ENCODE results near the gene MBD2. TPM values are rescaled to one million over a fixed set of nuclear protein-coding genes. Genes with fewer than 3 reads are reported as not detected.

The MBD2 gene
- total RNA-seq, 6 donors from 2014 or later, result 28.7 to 106 (median 52.8) TPM

GRCh38 chr18:54232485-54233227 is 8.2 kb upstream of the MBD2 start:
- H3K27ac ChIP-seq, result no peak overlapping the region
- no peaks in the 10 kb centered on the region for H3K4me1 ChIP-seq
- no peak for TF ChIP-seq EP300 (IDR thresholded peaks at IDR 0.05)
- no peak for TF ChIP-seq POLR2A (IDR thresholded peaks at IDR 0.05)
- TF ChIP-seq CTCF (IDR thresholded peaks at IDR 0.05), result no peak
- TF ChIP-seq POLR2AphosphoS5 (IDR thresholded peaks at IDR 0.05), result no peak
- H3K9me3 ChIP-seq, result no peaks in the 10 kb centered on the region
- no peaks in the 10 kb centered on the region for H3K36me3 ChIP-seq
- 86 to 87% methylated on average over 7 of the region's 7 CpGs for WGBS, 2 donors
- no peak for DNase-seq
- H3K27me3 ChIP-seq, result no peaks in the 10 kb centered on the region
- H3K4me3 ChIP-seq, result no peak overlapping the region
- ATAC-seq (ENCODE audit: low FRiP score in 2 of 2), result no peak

GRCh38 chr18:54229421-54230059 is 5.1 kb upstream of the MBD2 start:
- peaks cover 0 to 4% (median 0%) of the 10 kb centered on the region in 4 donors for H3K4me1 ChIP-seq
- no peaks in the 10 kb centered on the region for H3K9me3 ChIP-seq
- TF ChIP-seq POLR2A (IDR thresholded peaks at IDR 0.05) (no peak), EP300 (IDR thresholded peaks at IDR 0.05) (no peak), POLR2AphosphoS5 (IDR thresholded peaks at IDR 0.05) (no peak), CTCF (IDR thresholded peaks at IDR 0.05) (no peak)
- 85 to 89% methylated on average over 7 of the region's 7 CpGs for WGBS, 2 donors
- no peak for ATAC-seq (ENCODE audit: low FRiP score in 2 of 2)
- H3K4me3 ChIP-seq, result no peak overlapping the region
- H3K27me3 ChIP-seq, result no peaks in the 10 kb centered on the region
- no peak overlapping the region for H3K27ac ChIP-seq
- no peak for DNase-seq
- H3K36me3 ChIP-seq, result no peaks in the 10 kb centered on the region

GRCh38 chr18:54228364-54228763 is 3.9 kb upstream of the MBD2 start:
- H3K27ac ChIP-seq, result no peak overlapping the region

GRCh38 chr18:54223568-54224241 is 764 bp downstream of the MBD2 start:
- H3K36me3 ChIP-seq, result no peaks in the 10 kb centered on the region
- TF ChIP-seq POLR2AphosphoS5 (IDR thresholded peaks at IDR 0.05) (no peak), EP300 (IDR thresholded peaks at IDR 0.05) (no peak), POLR2A (IDR thresholded peaks at IDR 0.05) (no peak), CTCF (IDR thresholded peaks at IDR 0.05) (no peak)
- H3K27ac ChIP-seq, result peak overlapping the region; percentile 75 to 90 (median 88)
- H3K27me3 ChIP-seq, result no peaks in the 10 kb centered on the region
- H3K4me1 ChIP-seq, result peaks cover 17 to 43% (median 19%) of the 10 kb centered on the region in 4 donors
- 2 to 4% methylated on average over 9 to 13 of the region's 39 CpGs for WGBS, 2 donors
- peak overlapping the region; percentile 73 to 86 (median 80) for H3K4me3 ChIP-seq
- ATAC-seq (ENCODE audit: low FRiP score in 2 of 2) (peak in 1 of 2 donors; percentile 46), DNase-seq (peak in 1 of 2 donors; percentile 44)
- no peaks in the 10 kb centered on the region for H3K9me3 ChIP-seq

More at GRCh38 chr18:54228364-54228763, 3.9 kb upstream of the MBD2 start:
- TF ChIP-seq EP300 (IDR thresholded peaks at IDR 0.05), result no peak
- no peak for TF ChIP-seq POLR2A (IDR thresholded peaks at IDR 0.05)
- H3K4me1 ChIP-seq, result peaks cover 0 to 7% (median 2%) of the 10 kb centered on the region in 4 donors
- no peak overlapping the region for H3K4me3 ChIP-seq
- H3K36me3 ChIP-seq, result no peaks in the 10 kb centered on the region
- ATAC-seq (ENCODE audit: low FRiP score in 2 of 2) (no peak), DNase-seq (no peak)
- no peaks in the 10 kb centered on the region for H3K9me3 ChIP-seq
- no peaks in the 10 kb centered on the region for H3K27me3 ChIP-seq

GRCh38 chr18:54222922-54223567 is 1.4 kb downstream of the MBD2 start:
- DNase-seq (no peak), ATAC-seq (ENCODE audit: low FRiP score in 2 of 2) (no peak)
- Histone ChIP-seq H3K27me3 (no peaks in the 10 kb centered on the region), H3K36me3 (no peaks in the 10 kb centered on the region), H3K27ac (peak overlapping the region in 2 of 4 donors; percentile 75 to 90), H3K4me3 (peak overlapping the region in 3 of 4 donors; percentile 73 to 86 (median 85)), H3K9me3 (no peaks in the 10 kb centered on the region), H3K4me1 (peaks cover 20 to 47% (median 25%) of the 10 kb centered on the region in 4 donors)
- TF ChIP-seq CTCF (IDR thresholded peaks at IDR 0.05) (peak in 2 of 6 experiments; percentile 15 to 24), POLR2A (IDR thresholded peaks at IDR 0.05) (no peak)
- WGBS, 2 donors, result 15 to 19% methylated on average over 5 of the region's 5 CpGs
